Progenitor cell of endocrine pancreas (in vitro differentiated cells): ENCODE measurements around the gene GCKR. TPM values are rescaled to one million over a fixed set of nuclear protein-coding genes. Genes with fewer than 3 reads are reported as not detected.
A peak's percentile ranks its signal among the peaks of the same experiment; 100 is the strongest.

ENCODE experiments used
- DNase-seq: peaks from one replicate; pipeline ENCODE4 v3.0.0; 2021; ENCODE audit warnings: low spot score; ENCODE audit not compliant: unreplicated experiment
- H3K27ac Mint-ChIP-seq: 2 replicates; pipeline ENCODE4 v1.8.0; 2021; ENCODE audit warnings: mild to moderate bottlenecking, moderate library complexity, mixed read lengths
- H3K27me3 Mint-ChIP-seq: 2 replicates; pipeline ENCODE4 v1.8.0; 2021; ENCODE audit warnings: mixed read lengths
- H3K36me3 Mint-ChIP-seq: 2 replicates; pipeline ENCODE4 v1.8.0; 2022; ENCODE audit warnings: mixed read lengths; ENCODE audit not compliant: insufficient read depth
- H3K4me1 Mint-ChIP-seq: 2 replicates; pipeline ENCODE4 v1.8.0; 2021; ENCODE audit warnings: low read depth, mixed read lengths
- H3K4me3 Mint-ChIP-seq: 2 replicates; pipeline ENCODE4 v1.8.0; 2021; ENCODE audit warnings: low read depth, mild to moderate bottlenecking, moderate library complexity, mixed read lengths
- H3K9me3 Mint-ChIP-seq: 2 replicates; pipeline ENCODE4 v1.8.0; 2021; ENCODE audit warnings: low read depth, mixed read lengths
- total RNA-seq: library from RNA; stranded (reverse); gene quantifications from 2 replicates; pipeline ENCODE4 v1.2.1, GENCODE V29; 2021
- TF ChIP-seq, protein P1 (sequence below): fragments of 200-600 bp; sonication (generic); IDR thresholded peaks from one replicate; pipeline ENCODE4 v1.5.0; 2021; ENCODE audit warnings: antibody characterized with exemption, mild to moderate bottlenecking; ENCODE audit not compliant: unreplicated experiment

Gene GCKR
- total RNA-seq, 1 donor from 2014 or later: 2.8 TPM

DNA sequence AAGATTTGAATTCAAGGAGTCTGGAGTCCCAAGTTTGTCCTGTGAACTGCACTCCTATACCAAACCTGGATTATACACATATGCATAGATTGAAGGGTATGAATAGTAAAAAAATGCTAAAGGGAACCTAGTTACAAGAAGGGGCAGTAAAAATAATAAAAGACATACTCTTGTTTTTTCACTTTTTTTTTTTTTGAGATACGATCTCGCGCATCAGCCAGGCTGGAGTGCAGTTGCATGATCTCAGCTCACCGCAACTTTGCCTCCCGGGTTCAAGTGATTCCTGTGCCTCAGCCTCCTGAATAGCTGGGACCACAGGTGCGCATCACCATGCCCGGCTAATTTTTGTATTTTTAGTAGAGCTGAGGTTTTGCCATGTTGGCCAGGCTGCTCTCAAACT lies 32.2 kb upstream of the GCKR start:
- no peak overlapping the region for H3K4me3 Mint-ChIP-seq
- peaks cover 4% of the 10 kb centered on the region for H3K36me3 Mint-ChIP-seq
- H3K27ac Mint-ChIP-seq: no peak overlapping the region
- peaks cover 3% of the 10 kb centered on the region for H3K4me1 Mint-ChIP-seq
- no peaks in the 10 kb centered on the region for H3K9me3 Mint-ChIP-seq
- DNase-seq: no peak
- TF ChIP-seq, protein P1, sequence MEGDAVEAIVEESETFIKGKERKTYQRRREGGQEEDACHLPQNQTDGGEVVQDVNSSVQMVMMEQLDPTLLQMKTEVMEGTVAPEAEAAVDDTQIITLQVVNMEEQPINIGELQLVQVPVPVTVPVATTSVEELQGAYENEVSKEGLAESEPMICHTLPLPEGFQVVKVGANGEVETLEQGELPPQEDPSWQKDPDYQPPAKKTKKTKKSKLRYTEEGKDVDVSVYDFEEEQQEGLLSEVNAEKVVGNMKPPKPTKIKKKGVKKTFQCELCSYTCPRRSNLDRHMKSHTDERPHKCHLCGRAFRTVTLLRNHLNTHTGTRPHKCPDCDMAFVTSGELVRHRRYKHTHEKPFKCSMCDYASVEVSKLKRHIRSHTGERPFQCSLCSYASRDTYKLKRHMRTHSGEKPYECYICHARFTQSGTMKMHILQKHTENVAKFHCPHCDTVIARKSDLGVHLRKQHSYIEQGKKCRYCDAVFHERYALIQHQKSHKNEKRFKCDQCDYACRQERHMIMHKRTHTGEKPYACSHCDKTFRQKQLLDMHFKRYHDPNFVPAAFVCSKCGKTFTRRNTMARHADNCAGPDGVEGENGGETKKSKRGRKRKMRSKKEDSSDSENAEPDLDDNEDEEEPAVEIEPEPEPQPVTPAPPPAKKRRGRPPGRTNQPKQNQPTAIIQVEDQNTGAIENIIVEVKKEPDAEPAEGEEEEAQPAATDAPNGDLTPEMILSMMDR: no peak
- no peaks in the 10 kb centered on the region for H3K27me3 Mint-ChIP-seq

DNA sequence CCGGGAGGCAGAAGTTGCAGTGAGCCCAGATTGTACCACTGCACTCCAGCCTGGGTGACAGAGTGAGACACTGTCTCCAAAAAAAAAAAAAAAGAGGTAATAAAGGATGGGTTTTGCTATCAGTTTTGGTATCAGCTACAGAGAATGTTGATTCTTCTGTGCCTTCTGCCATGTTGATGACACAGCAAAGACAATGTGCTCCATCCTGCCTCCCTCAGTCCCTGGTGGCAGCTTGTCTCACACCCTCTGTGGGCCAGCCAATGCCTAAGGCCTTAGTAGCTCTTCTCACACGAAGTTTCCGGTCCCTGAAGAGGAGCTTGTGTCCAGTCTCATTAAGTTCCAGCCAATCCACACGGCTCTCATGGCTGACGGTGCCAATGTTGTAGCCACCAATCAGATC lies 24.7 kb upstream of the GCKR start:
- Mint-ChIP-seq H3K27ac (no peak overlapping the region), H3K4me3 (no peak overlapping the region), H3K9me3 (no peaks in the 10 kb centered on the region), H3K4me1 (no peaks in the 10 kb centered on the region), H3K27me3 (no peaks in the 10 kb centered on the region), H3K36me3 (peaks cover 19% of the 10 kb centered on the region)
- TF ChIP-seq, protein P1: no peak
- DNase-seq: no peak

DNA sequence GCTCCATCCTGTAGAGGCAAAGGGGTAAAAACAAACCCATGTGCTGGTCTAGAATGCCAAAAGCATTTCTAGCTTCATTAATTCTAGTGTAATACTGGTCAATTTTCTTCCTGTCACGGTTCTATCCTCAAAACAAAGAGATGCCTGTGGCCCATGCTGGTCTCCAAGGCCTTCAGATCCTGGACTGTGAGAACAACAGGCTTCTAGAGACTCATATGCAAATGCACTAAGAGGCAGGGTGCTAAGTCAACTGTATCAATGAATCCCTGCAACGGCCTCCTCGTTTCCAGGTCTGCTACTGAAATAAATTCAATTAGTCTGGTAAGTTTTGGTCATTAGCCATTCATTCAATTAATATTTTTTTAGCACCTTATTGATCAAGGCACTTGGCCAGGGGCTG lies 11.1 kb upstream of the GCKR start:
- Mint-ChIP-seq H3K4me3 (no peak overlapping the region), H3K27ac (no peak overlapping the region), H3K4me1 (peaks cover 13% of the 10 kb centered on the region), H3K36me3 (peaks cover 4% of the 10 kb centered on the region), H3K9me3 (no peaks in the 10 kb centered on the region), H3K27me3 (no peaks in the 10 kb centered on the region)
- TF ChIP-seq, protein P1: no peak
- no peak for DNase-seq

DNA sequence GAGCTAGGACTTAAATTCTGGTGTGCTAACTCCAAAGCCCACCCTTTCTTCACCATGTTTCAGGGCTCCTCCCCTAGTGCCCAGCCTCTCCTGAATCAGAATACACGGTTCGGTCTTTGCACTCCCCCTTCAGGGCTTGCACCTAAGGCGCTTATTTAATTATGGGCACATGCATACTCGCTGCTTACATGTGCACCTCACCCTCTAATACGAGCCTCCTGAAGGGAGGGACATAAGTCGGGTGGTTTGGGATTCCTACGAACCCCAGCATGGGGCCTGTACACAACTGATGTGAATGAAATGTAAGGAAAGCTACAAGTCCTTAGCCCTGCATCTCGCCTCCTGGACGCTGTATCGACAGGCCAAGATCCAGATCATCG lies 7.5 kb upstream of the GCKR start:
- TF ChIP-seq, protein P1: no peak
- Mint-ChIP-seq H3K4me3 (peak overlapping the region; percentile 88), H3K4me1 (peaks cover 13% of the 10 kb centered on the region), H3K36me3 (peaks cover 5% of the 10 kb centered on the region), H3K27ac (peak overlapping the region; percentile 94), H3K27me3 (no peaks in the 10 kb centered on the region), H3K9me3 (no peaks in the 10 kb centered on the region)
- no peak for DNase-seq

DNA sequence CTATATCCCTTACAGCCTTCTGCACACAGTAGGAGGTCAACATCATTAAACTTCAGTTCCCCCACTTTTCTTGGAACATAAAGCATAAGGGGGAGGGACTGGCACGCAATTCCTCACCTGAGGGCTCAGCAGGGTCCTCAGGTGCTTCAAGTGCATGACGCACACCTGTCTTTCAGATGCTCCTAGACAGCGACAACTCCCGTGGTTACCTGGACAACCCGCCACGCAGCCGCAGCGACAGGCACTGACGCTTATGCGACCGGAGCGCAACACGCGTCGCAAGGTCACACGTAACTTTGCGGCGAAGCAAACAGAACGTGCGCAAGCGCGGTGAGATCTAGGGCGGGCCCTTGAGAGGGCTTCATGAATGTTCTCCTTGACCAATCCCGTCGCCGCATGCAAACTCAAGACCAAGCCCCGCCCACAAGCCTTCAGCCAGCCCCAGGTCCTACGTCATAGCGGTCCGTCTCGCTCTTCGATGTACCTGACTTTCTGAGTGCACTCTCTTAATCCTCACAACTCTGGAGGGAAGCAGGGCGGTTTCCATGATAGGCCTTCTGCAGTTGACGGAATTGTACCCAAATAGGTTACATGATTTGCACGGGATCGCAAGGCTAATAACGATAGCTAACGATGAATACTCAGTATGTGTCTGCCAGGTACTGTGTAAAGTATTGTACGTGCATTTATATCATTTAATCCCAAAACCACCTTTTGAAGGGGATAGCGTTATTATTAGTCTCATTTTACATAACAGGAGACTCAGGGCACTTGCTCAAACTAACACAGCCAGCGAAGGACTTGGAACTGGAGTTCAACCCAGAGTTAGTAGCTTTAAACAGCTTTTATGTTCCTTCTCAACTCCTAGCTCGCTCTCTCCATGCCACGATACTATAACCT lies 6.9 kb upstream of the GCKR start, which contains the start of gene IFT172:
TSS of gene IFT172 (minus strand) at position 246 of the 900 bp plus-strand sequence. CDS start at position 156, 90 bp downstream.
- H3K4me3 Mint-ChIP-seq: peak within 1 kb of the TSS; percentile 88
- TF ChIP-seq, protein P1: no peak
- H3K4me1 Mint-ChIP-seq: peaks cover 15% of the 10 kb centered on the region
- DNase-seq: peak; percentile 96
- H3K36me3 Mint-ChIP-seq: peaks cover 5% of the 10 kb centered on the region
- H3K9me3 Mint-ChIP-seq: no peaks in the 10 kb centered on the region
- H3K27ac Mint-ChIP-seq: peak within 1 kb of the TSS; percentile 94
- H3K27me3 Mint-ChIP-seq: no peaks in the 10 kb centered on the region
